ENCODE measurements around the gene AK5.

DNA sequence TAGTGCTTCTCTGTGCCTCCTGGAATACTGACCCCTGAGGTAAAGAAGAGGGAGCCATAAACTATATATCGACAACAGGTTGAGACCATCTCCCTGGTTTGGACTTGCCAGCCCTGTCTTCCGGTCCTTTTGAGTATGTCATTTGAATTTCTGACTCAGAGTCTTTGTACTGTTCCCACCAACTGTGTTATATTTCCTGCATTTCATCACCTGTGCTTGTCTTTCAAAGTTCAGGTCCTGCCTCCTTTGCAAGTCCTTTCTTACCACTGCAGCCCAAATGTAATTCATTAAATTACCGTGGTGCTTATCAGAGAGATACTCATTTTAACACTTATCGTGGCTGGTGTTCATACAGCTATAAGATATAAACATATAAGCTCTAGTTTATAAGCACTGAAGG lies 10.7 kb downstream of the AK5 start:
- TF ChIP-seq TAF1 (IDR thresholded peaks at IDR 0.05; ENCODE audit: borderline replicate concordance, insufficient read depth, low read length) (no peak), REST (IDR thresholded peaks at IDR 0.05; ENCODE audit: insufficient read depth in 1 of 2, low read depth in 2 of 2, low read length in 2 of 2) (no peak), POLR2AphosphoS5 (IDR thresholded peaks at IDR 0.05; ENCODE audit: low read depth, low read length) (no peak), SIN3A (IDR thresholded peaks at IDR 0.05; ENCODE audit: borderline replicate concordance, insufficient read depth, low read length) (no peak)
